Middle frontal gyrus (tissue), 1 donor: Measurements from ENCODE around the gene NTRK1.
A peak's percentile ranks its signal among the peaks of the same experiment; 100 is the strongest.

Experiments
- DNase-seq: peaks from one replicate; pipeline ENCODE4 v3.0.0-alpha.2; 2015; ENCODE audit warnings: low spot score; ENCODE audit errors: extremely low spot score

Gene NTRK1

GRCh38 chr1:156880473-156880872 is 19.8 kb downstream of the NTRK1 start:
- DNase-seq: no peak

GRCh38 chr1:156881101-156881500 is 20.4 kb downstream of the NTRK1 start:
- DNase-seq: no peak

GRCh38 chr1:156881663-156882062 is 21.0 kb downstream of the NTRK1 start:
- no peak for DNase-seq

GRCh38 chr1:156882543-156882942 is 21.9 kb downstream of the NTRK1 start:
- DNase-seq: no peak

- DNase-seq: no peak
These were observed 23.3 kb downstream of the NTRK1 start for GRCh38 chr1:156883919-156884318.

GRCh38 chr1:156884560-156885184 is 24.0 kb downstream of the NTRK1 start:
- DNase-seq: no peak

GRCh38 chr1:156885314-156885713 is 24.6 kb downstream of the NTRK1 start:
- DNase-seq: no peak

GRCh38 chr1:156885880-156886355 is 25.3 kb downstream of the NTRK1 start:
- DNase-seq: no peak

GRCh38 chr1:156886583-156887281 is 26.1 kb downstream of the NTRK1 start:
- DNase-seq: no peak

GRCh38 chr1:156887317-156887716 is 26.7 kb downstream of the NTRK1 start:
- DNase-seq: no peak

- no peak for DNase-seq
These were observed 27.1 kb downstream of the NTRK1 start for GRCh38 chr1:156887734-156888133.

GRCh38 chr1:156889802-156890580 is 29.3 kb downstream of the NTRK1 start:
- DNase-seq: peak; percentile 46

GRCh38 chr1:156892190-156893047 is 31.8 kb downstream of the NTRK1 start:
- DNase-seq: peak; percentile 40

GRCh38 chr1:156893048-156893953 is 32.6 kb downstream of the NTRK1 start, which contains the start of gene PEAR1:
PEAR1 (plus strand) TSS chr1:156893718; CDS start chr1:156903927, 10,209 bp downstream.
- no peak for DNase-seq

GRCh38 chr1:156894001-156894400 is 33.3 kb downstream of the NTRK1 start:
- DNase-seq: no peak

- no peak for DNase-seq
These were observed 34.2 kb downstream of the NTRK1 start for GRCh38 chr1:156894711-156895454.

- DNase-seq: no peak
These were observed 34.8 kb downstream of the NTRK1 start for GRCh38 chr1:156895455-156895812.

GRCh38 chr1:156895927-156896326 is 35.3 kb downstream of the NTRK1 start:
- DNase-seq: no peak

- DNase-seq: no peak
These were observed 35.9 kb downstream of the NTRK1 start for GRCh38 chr1:156896490-156897033.
